Large intestine (tissue), 3 donors: ENCODE results near the gene SVIL. TPM values are rescaled to one million over a fixed set of nuclear protein-coding genes. Genes with fewer than 3 reads are reported as not detected.
"Not testable (repeated sequence)": the region's sequence is repeated elsewhere in the genome, so short reads cannot be mapped to it uniquely, and the experiment has no call there.

Experiments
- DNase-seq, 2 donors: peaks; one replicate each; pipeline versions ENCODE4 v3.0.0 to v3.0.0-alpha.2; 2013
- H3K27ac ChIP-seq: one replicate; pipeline ENCODE4 v1.5.1; 2013; ENCODE audit warnings: low read length
- H3K27me3 ChIP-seq: 2 replicates; pipeline ENCODE4 v1.6.1; 2013; ENCODE audit warnings: low read length; ENCODE audit not compliant: control insufficient read depth, insufficient read depth
- H3K36me3 ChIP-seq: 2 replicates; pipeline ENCODE4 v1.6.1; 2013; ENCODE audit warnings: low read length; ENCODE audit not compliant: control insufficient read depth, insufficient read depth
- H3K4me1 ChIP-seq: one replicate; pipeline ENCODE4 v1.6.1; 2013; ENCODE audit warnings: low read length; ENCODE audit not compliant: control insufficient read depth, insufficient read depth
- H3K4me3 ChIP-seq: one replicate; pipeline ENCODE4 v1.5.1; 2013; ENCODE audit warnings: low read length
- H3K9me3 ChIP-seq: one replicate; pipeline ENCODE4 v1.6.1; 2013; ENCODE audit warnings: mild to moderate bottlenecking, low read depth, low read length, moderate library complexity; ENCODE audit not compliant: control insufficient read depth
- WGBS: methylation state at CpG from one replicate; pipeline ENCODE4 v1.1.5; 2013; ENCODE audit warnings: low lambda C conversion rate; ENCODE audit not compliant: insufficient coverage; 5-methylcytosine and 5-hydroxymethylcytosine counted together
- polyA plus RNA-seq: library from polyadenylated mRNA; unstranded; fragments of 120-200 nt; gene quantifications from one replicate; pipeline ENCODE4 v1.2.1, GENCODE V29; 2013

SVIL gene
- polyA plus RNA-seq, 1 donor, result 42.2 TPM

- no CpG with 5 or more reads among the region's 4 CpGs for WGBS
- H3K27me3 ChIP-seq, H3K4me1 ChIP-seq, H3K9me3 ChIP-seq, H3K27ac ChIP-seq, DNase-seq, H3K4me3 ChIP-seq: not testable (repeated sequence)
- peaks cover 57% of the 10 kb centered on the region for H3K36me3 ChIP-seq
Observed at GRCh38 chr10:29464671-29465171, 170.1 kb downstream of the SVIL start.

- no peak for DNase-seq
- WGBS, result no CpG with 5 or more reads among the region's 5 CpGs
- Histone ChIP-seq H3K9me3 (peaks cover 2% of the 10 kb centered on the region), H3K27ac (no peak overlapping the region), H3K36me3 (peaks cover 61% of the 10 kb centered on the region), H3K4me3 (no peak overlapping the region), H3K4me1 (no peaks in the 10 kb centered on the region), H3K27me3 (no peaks in the 10 kb centered on the region)
Observed at GRCh38 chr10:29461042-29461441, 173.7 kb downstream of the SVIL start.

- H3K27ac ChIP-seq, DNase-seq, H3K9me3 ChIP-seq, H3K4me3 ChIP-seq, H3K27me3 ChIP-seq, H3K4me1 ChIP-seq: not testable (repeated sequence)
- WGBS, result no CpG with 5 or more reads among the region's 24 CpGs
- H3K36me3 ChIP-seq, result peaks cover 44% of the 10 kb centered on the region
Observed at GRCh38 chr10:29458190-29458589, 176.6 kb downstream of the SVIL start.

- Histone ChIP-seq H3K27ac (no peak overlapping the region), H3K36me3 (peaks cover 23% of the 10 kb centered on the region), H3K27me3 (no peaks in the 10 kb centered on the region), H3K9me3 (no peaks in the 10 kb centered on the region), H3K4me1 (no peaks in the 10 kb centered on the region), H3K4me3 (no peak overlapping the region)
- WGBS, result no CpG with 5 or more reads among the region's 7 CpGs
- peak in 1 of 2 donors; percentile 10 for DNase-seq
Observed at GRCh38 chr10:29455095-29455494, 179.7 kb downstream of the SVIL start.

- Histone ChIP-seq H3K36me3 (peaks cover 16% of the 10 kb centered on the region), H3K9me3 (no peaks in the 10 kb centered on the region), H3K27ac (no peak overlapping the region), H3K4me1 (no peaks in the 10 kb centered on the region), H3K27me3 (no peaks in the 10 kb centered on the region), H3K4me3 (no peak overlapping the region)
- WGBS, result no CpG with 5 or more reads among the region's 4 CpGs
- no peak for DNase-seq
Observed at GRCh38 chr10:29454250-29454649, 180.5 kb downstream of the SVIL start.

- no CpG with 5 or more reads among the region's 8 CpGs for WGBS
- no peaks in the 10 kb centered on the region for H3K4me1 ChIP-seq
- H3K36me3 ChIP-seq, result peaks cover 9% of the 10 kb centered on the region
- H3K27ac ChIP-seq, result no peak overlapping the region
- DNase-seq, result no peak
- no peak overlapping the region for H3K4me3 ChIP-seq
- H3K9me3 ChIP-seq, result no peaks in the 10 kb centered on the region
- no peaks in the 10 kb centered on the region for H3K27me3 ChIP-seq
Observed at GRCh38 chr10:29452546-29452945, 182.2 kb downstream of the SVIL start.

GRCh38 chr10:29451946-29452345 lies 182.8 kb downstream of the SVIL start:
- no peaks in the 10 kb centered on the region for H3K4me1 ChIP-seq
- no peak overlapping the region for H3K27ac ChIP-seq
- 80% methylated on average over 1 of the region's 4 CpGs for WGBS
- H3K36me3 ChIP-seq, result peaks cover 9% of the 10 kb centered on the region
- H3K4me3 ChIP-seq, result no peak overlapping the region
- DNase-seq, result no peak
- no peaks in the 10 kb centered on the region for H3K9me3 ChIP-seq
- no peaks in the 10 kb centered on the region for H3K27me3 ChIP-seq

GRCh38 chr10:29450405-29450804 lies 184.4 kb downstream of the SVIL start:
- no peak overlapping the region for H3K27ac ChIP-seq
- no peak overlapping the region for H3K4me3 ChIP-seq
- DNase-seq, result no peak
- H3K27me3 ChIP-seq, result no peaks in the 10 kb centered on the region
- no CpG with 5 or more reads among the region's 6 CpGs for WGBS
- H3K4me1 ChIP-seq, result no peaks in the 10 kb centered on the region
- H3K9me3 ChIP-seq, result no peaks in the 10 kb centered on the region
- peaks cover 3% of the 10 kb centered on the region for H3K36me3 ChIP-seq

- DNase-seq, result peak; percentile 60 to 64
- not testable (repeated sequence) for H3K27ac ChIP-seq, H3K36me3 ChIP-seq, H3K4me3 ChIP-seq, H3K4me1 ChIP-seq, H3K27me3 ChIP-seq, H3K9me3 ChIP-seq
- WGBS, result no CpG with 5 or more reads among the region's 21 CpGs
Observed at GRCh38 chr10:29448756-29449592, 185.8 kb downstream of the SVIL start.

- WGBS, result no CpG with 5 or more reads among the region's 7 CpGs
- no peaks in the 10 kb centered on the region for H3K4me1 ChIP-seq
- H3K27me3 ChIP-seq, result no peaks in the 10 kb centered on the region
- peaks cover 3% of the 10 kb centered on the region for H3K9me3 ChIP-seq
- no peaks in the 10 kb centered on the region for H3K36me3 ChIP-seq
- no peak overlapping the region for H3K4me3 ChIP-seq
- no peak for DNase-seq
- H3K27ac ChIP-seq, result no peak overlapping the region
Observed at GRCh38 chr10:29448125-29448524, 186.6 kb downstream of the SVIL start.

- Histone ChIP-seq H3K9me3 (peaks cover 3% of the 10 kb centered on the region), H3K27ac (no peak overlapping the region), H3K36me3 (no peaks in the 10 kb centered on the region), H3K4me1 (no peaks in the 10 kb centered on the region), H3K27me3 (no peaks in the 10 kb centered on the region), H3K4me3 (no peak overlapping the region)
- no peak for DNase-seq
- WGBS, result no CpG with 5 or more reads among the region's 1 CpG
Observed at GRCh38 chr10:29446327-29446726, 188.4 kb downstream of the SVIL start.
